ENCODE results near the gene CTAG1A. TPM values are rescaled to one million over a fixed set of nuclear protein-coding genes. Genes with fewer than 3 reads are reported as not detected.
"Not testable (repeated sequence)": the region's sequence is repeated elsewhere in the genome, so short reads cannot be mapped to it uniquely, and the experiment has no call there.

Gene CTAG1A
- polyA plus RNA-seq, 1 donor: not detected

GRCh38 chrX:154573061-154573460 is 11.9 kb upstream of the CTAG1A start:
- not testable (repeated sequence) for DNase-seq (ENCODE audit: low read depth)

GRCh38 chrX:154575076-154575475 is 9.9 kb upstream of the CTAG1A start:
- DNase-seq (ENCODE audit: low read depth): not testable (repeated sequence)

- not testable (repeated sequence) for DNase-seq (ENCODE audit: low read depth)
These were observed 1.9 kb upstream of the CTAG1A start for GRCh38 chrX:154582994-154583393.

GRCh38 chrX:154590415-154590814 is 5.5 kb downstream of the CTAG1A start:
- DNase-seq (ENCODE audit: low read depth): not testable (repeated sequence)

GRCh38 chrX:154592505-154592904 is 7.6 kb downstream of the CTAG1A start:
- DNase-seq (ENCODE audit: low read depth): no peak

DNA sequence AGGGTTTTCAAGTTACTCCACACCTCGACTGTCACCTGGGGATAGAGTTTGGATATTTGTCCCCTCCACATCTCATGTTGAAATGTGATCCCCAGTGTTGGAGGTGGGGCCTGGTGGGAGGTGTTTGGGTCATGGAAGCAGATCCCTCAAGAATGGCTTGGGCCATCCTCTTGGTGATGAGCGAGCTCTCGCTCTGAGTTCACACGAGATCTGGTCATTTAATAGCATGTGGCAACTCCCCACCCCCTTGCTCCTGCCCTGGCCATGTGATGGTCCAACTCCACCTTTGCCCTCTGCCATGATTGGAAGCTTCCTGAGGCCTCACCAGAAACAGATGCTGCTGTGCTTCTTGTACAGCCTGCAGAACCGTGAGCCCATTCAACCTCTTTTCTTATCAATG is 8.3 kb downstream of the CTAG1A start:
- DNase-seq (ENCODE audit: low read depth): no peak

GRCh38 chrX:154594491-154594890 is 9.6 kb downstream of the CTAG1A start:
- no peak for DNase-seq (ENCODE audit: low read depth)

GRCh38 chrX:154595559-154596249 is 10.8 kb downstream of the CTAG1A start:
- no peak for DNase-seq (ENCODE audit: low read depth)

- DNase-seq (ENCODE audit: low read depth): no peak
These were observed 11.5 kb downstream of the CTAG1A start for GRCh38 chrX:154596290-154596929.

DNA sequence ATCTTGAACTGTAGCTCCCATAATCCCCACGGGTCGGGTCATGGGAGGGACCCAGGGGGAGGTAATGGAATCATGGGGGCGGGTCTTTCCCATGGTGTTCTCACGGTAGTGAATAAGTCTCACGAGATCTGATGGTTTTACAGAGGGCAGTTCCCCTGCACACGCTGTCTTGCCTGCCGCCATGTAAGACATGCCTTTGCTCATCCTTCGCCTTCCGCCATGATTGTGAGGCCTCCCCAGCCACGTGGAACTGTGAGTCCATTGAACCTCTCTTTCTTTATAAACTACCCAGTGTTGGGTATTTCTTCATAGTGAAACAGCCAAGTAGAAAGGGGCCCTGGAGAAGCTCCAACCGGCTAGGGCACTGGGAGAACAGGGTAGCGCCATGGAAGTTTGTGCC is 12.3 kb downstream of the CTAG1A start:
- no peak for DNase-seq (ENCODE audit: low read depth)

DNA sequence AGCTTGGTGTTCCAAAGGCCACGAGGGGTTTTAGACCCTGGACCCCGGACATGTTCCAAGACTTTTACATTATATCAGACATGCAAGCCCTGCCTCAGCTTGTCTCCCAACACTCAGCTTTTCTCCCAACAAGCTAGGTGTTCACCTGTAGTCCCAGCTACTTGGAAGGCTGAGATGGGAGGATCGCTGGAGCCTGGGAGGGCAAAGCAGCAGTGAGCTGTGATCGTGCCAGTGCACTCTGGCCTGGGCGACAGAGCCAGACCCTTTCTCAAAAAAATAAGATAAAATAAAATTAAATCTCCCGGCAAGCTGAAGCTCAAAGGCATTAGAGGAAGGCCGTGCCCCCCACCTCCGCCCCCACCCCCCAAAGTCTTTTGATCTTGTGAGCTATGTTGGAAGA is 13.7 kb downstream of the CTAG1A start:
- no peak for DNase-seq (ENCODE audit: low read depth)

- DNase-seq (ENCODE audit: low read depth): no peak
These were observed 14.6 kb downstream of the CTAG1A start for GRCh38 chrX:154599531-154599930.

DNA sequence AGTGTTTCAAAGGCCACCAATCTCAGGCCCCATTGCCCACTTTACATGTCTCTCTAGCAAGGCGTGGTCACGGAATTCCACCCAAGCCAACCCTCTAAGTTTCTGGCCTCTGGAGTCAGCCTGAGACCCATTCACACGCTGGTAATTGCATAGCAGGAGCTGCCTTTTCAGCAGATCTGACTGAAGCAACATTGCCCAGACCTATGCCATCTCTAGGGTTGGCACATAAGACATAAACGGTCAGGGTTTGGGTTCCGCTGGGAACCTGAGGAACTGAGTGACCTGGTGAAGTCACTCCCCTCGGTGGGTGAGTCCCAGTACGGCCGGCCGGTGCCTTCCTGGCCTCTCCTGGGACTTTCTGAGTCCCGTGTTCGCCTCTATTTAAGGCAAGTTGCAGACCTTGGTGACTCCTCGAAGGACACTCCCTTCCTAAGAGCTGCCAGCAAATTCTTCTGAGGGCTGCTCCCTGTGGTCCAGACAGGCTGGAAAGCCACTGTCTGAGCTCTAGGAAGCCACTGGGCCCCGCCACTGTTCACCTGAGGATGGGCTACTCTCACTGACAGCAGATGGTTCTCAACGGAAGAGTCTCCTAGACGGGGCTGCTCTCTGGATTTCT is 15.9 kb downstream of the CTAG1A start:
- DNase-seq (ENCODE audit: low read depth): no peak

DNA sequence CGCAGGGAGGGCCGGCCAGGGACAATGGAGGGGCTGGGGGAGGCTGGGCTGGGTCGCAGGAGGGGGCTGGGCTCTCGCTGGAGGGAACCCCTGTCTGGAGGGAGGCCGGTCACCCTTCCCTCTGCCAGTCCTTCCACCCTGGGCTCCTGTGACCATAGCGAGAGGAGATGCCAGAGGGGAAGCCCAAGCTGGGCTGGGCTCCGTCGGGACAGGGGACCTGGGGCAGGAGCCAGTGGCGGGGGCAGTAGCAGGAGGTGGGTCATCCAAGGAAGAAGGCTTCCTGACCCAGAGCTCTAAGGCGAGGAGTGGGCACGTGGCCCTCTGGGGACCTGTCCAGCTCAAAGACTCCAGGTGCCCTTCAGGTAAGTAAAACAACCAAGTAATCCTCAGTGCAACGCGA is 17.3 kb downstream of the CTAG1A start:
- no peak for DNase-seq (ENCODE audit: low read depth)

DNA sequence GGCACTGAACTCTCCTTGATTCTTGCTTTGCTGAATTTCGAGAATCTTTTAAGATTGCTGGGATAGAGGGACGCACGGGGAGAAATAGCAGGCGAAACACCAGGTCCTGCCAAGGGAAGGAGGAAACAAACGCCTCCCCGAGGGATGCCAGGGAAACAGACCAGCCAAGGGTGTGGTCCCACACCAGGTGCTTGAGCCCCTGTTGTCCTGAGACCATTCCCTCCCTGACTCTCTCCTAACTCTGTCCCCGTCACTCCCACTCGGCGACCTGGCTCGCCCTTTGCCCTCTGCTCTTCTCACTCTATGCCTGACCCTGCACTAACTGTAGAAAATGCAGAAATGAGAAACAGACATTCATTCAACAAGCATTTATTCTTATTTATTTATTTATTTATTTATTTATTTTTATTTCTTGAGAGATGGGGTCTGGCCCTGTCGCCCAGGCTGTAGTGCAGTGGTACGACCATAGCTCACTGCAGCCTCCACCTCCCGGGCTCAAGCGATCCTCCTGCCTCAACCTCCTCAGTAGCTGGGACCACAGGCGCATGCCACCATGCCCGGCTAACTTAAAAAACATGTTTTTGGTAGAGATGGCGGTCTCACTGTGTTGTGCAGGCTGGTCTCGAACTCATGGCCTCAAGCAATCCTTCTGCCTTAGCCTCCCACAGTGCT is 18.0 kb downstream of the CTAG1A start:
- no peak for DNase-seq (ENCODE audit: low read depth)

DNA sequence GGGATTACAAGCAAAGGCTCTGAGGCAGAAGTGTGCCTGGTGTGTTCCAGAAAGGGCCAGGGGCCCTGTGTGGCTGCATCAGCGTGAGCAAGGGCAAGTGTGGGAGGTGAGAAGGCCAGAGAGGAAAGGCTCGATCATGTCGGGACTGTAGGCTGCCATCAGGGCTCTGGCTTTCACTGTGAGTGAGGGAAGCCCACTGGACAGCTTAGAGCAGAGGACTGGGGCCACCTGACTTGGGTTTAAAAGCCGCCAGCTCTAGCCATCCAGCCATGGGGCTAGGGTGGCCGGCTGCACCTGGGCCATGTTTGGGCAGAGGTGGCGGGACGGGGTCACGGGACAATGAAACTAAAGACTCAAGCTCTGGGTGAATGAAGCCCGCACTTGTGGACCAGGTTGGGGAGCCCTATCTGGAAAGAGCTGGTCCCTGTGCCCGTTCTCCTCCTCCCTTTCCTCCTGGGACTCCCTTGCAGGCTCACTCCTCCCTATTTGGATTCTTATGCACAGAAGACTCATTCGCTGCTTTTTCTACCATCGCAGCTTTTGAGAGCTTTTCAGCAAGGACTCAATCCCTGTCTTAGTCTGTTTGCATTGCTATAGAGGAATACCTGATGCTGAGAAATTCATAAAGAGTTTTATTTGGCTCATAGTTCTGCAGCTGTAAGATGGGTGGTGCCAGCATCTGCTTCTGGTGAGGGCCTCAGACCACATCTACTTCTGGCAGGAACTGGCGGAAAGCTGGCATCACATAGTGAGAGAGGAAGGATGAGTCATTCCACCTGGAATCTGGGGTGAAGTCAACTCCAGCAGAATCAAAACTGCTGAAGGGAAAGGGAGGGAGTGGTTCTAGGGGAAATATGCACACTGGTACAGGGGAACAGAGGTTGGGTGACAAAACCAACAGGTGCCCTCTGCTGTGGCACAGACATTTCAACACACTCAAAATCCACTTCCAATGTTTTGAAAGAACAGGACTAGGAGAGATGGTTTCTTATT is 18.8 kb downstream of the CTAG1A start:
- DNase-seq (ENCODE audit: low read depth): no peak

GRCh38 chrX:154605566-154605965 is 20.6 kb downstream of the CTAG1A start:
- DNase-seq (ENCODE audit: low read depth): no peak

DNA sequence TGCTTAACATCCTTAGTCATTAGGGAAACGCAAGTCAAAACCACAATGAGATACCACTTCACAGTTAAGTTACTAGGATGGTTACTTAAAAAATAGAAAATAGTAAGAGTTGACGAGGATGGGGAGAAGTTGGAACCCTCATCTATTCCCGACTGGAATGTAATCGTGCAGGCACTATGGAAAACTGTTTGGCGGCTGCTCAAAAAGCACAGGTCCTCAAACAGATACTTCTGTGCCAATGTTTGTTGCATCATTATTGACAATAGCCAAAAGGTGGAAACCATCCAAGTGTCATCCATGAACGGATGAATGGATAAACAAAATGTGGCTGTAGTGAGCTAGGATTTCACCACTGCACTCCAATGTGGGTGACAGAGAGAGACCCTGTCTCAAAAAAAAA is 22.4 kb downstream of the CTAG1A start:
- no peak for DNase-seq (ENCODE audit: low read depth)

DNA sequence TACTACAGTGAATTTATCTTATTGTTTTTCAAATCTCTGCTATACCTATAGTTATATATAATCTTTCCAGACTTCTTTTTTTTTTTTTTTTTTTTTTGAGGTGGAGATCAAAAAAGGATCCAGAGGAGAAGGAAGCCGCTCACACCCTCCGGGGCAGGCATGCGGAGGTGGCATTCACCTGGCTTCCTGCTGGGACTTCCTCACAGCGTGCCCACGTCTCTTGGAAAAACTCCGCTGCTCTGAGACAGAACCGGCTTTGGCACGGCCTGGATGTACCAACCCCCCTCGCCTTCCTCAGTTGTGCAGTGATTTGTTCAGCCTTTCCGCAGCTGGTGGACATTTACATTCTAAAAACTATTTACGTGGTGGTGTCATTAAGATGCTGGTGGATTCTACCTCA is 23.0 kb downstream of the CTAG1A start:
- DNase-seq (ENCODE audit: low read depth): not testable (repeated sequence)

DNA sequence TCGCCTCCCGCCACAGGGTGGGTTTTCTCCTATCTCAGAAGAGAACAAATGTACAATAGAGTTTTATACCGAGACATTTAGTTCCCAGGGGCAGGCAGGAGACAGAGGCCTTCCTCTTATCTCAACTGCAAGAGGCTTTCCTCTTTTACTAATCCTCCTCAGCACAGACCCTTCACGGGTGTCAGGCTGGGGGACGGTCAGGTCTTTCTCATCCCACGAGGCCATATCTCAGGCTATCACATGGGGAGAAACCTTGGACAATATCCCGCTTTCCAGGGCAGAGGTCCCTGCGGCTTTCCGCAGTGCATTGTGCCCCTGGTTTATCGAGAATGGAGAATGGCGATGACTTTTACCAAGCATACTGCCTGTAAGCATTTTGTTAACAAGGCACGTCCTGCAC is 23.9 kb downstream of the CTAG1A start:
- DNase-seq (ENCODE audit: low read depth): not testable (repeated sequence)

DNA sequence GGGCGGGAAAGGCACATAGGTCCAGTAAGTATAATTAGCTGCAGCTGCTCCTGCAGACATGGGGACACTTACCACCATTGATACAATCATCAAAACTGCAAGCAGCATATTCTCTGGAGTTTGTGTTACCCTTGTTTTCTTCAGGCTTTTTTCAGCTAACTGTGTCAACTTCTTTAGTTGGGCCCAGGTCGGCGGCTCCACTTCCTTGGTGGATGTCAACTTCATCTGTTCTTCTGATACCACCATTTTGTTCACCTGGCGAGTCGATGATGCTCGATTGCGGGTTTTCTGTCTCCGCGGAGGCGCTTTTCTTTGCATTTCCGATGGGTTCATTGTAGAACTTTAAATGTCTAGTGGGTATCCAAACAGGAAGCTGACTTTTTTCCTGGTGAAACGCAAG is 26.2 kb downstream of the CTAG1A start:
- not testable (repeated sequence) for DNase-seq (ENCODE audit: low read depth)

All from forelimb muscle (tissue), 1 donor.